GM19438 (cell line): ENCODE measurements around the gene GLRX5.
"Not testable (repeated sequence)": the region's sequence is repeated elsewhere in the genome, so short reads cannot be mapped to it uniquely, and the experiment has no call there.

ENCODE experiments used
- ATAC-seq: cut with Tn5 transposase; IDR thresholded peaks from one replicate; pipeline ENCODE4 v1.9.1; 2021; ENCODE audit warnings: low read depth; ENCODE audit not compliant: unreplicated experiment

The GLRX5 gene

GRCh38 chr14:95498622-95499353 lies 36.1 kb upstream of the GLRX5 start:
- no peak for ATAC-seq

- ATAC-seq: no peak
Observed at GRCh38 chr14:95499354-95499750, 35.5 kb upstream of the GLRX5 start.

GRCh38 chr14:95500201-95500681 lies 34.6 kb upstream of the GLRX5 start:
- no peak for ATAC-seq

- no peak for ATAC-seq
Observed at GRCh38 chr14:95500772-95501401, 34.0 kb upstream of the GLRX5 start.

GRCh38 chr14:95502381-95502950 lies 32.4 kb upstream of the GLRX5 start:
- ATAC-seq: no peak

- ATAC-seq: peak; percentile 32
Observed at GRCh38 chr14:95503365-95504134, 31.3 kb upstream of the GLRX5 start.

- ATAC-seq: peak; percentile 27
Observed at GRCh38 chr14:95504135-95505029, 30.5 kb upstream of the GLRX5 start.

GRCh38 chr14:95505030-95505589 lies 29.7 kb upstream of the GLRX5 start:
- no peak for ATAC-seq

- no peak for ATAC-seq
Observed at GRCh38 chr14:95507174-95507573, 27.7 kb upstream of the GLRX5 start.

- no peak for ATAC-seq
Observed at GRCh38 chr14:95507701-95508103, 27.1 kb upstream of the GLRX5 start.

GRCh38 chr14:95508377-95508776 lies 26.5 kb upstream of the GLRX5 start:
- no peak for ATAC-seq

GRCh38 chr14:95509495-95509894 lies 25.4 kb upstream of the GLRX5 start:
- no peak for ATAC-seq

GRCh38 chr14:95510344-95510743 lies 24.5 kb upstream of the GLRX5 start:
- ATAC-seq: not testable (repeated sequence)

GRCh38 chr14:95510804-95511203 lies 24.0 kb upstream of the GLRX5 start:
- ATAC-seq: no peak

- no peak for ATAC-seq
Observed at GRCh38 chr14:95511687-95512086, 23.2 kb upstream of the GLRX5 start.

GRCh38 chr14:95513291-95513690 lies 21.6 kb upstream of the GLRX5 start:
- no peak for ATAC-seq

- ATAC-seq: no peak
Observed at GRCh38 chr14:95514131-95515079, 20.4 kb upstream of the GLRX5 start.

- ATAC-seq: no peak
Observed at GRCh38 chr14:95515080-95515489, 19.8 kb upstream of the GLRX5 start.
